Fibroblast of mammary gland (primary cell): ENCODE measurements around the gene TFEC.
"Not testable (repeated sequence)": the region's sequence is repeated elsewhere in the genome, so short reads cannot be mapped to it uniquely, and the experiment has no call there.

ENCODE experiments used
- DNase-seq: peaks from one replicate; pipeline ENCODE4 v3.0.0-alpha.2; 2010; ENCODE audit warnings: low read depth
- H3K4me3 ChIP-seq: 2 replicates; pipeline ENCODE4 v1.5.1; 2011; ENCODE audit warnings: low read depth, mild to moderate bottlenecking, low read length, moderate library complexity; ENCODE audit not compliant: control insufficient read depth
- CTCF ChIP-seq: conservative IDR thresholded peaks from 2 replicates; pipeline ENCODE4 v1.5.1; 2011; ENCODE audit warnings: low read depth, low read length, inconsistent platforms; ENCODE audit not compliant: control insufficient read depth, insufficient read depth

The TFEC gene

DNA sequence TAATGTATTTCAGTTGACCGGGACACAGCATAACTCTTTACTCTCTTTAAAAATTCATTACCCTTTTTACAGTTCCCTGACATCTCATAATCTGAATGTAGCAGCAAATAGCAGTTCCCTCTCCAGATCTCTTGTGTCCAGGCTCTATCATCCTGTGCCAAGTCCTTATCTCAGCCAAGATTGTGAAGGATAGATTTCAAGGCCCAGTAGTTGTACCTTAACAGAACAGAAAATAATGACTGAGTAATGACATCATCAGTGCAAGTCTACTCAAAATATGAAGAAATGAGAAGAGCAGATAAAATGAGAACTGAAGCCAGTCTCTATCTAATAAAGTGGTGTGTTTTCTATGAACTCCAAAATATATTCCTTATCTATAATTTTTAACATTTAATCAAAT lies 92.6 kb downstream of the TFEC start:
- H3K4me3 ChIP-seq: no peak overlapping the region
- DNase-seq: no peak

DNA sequence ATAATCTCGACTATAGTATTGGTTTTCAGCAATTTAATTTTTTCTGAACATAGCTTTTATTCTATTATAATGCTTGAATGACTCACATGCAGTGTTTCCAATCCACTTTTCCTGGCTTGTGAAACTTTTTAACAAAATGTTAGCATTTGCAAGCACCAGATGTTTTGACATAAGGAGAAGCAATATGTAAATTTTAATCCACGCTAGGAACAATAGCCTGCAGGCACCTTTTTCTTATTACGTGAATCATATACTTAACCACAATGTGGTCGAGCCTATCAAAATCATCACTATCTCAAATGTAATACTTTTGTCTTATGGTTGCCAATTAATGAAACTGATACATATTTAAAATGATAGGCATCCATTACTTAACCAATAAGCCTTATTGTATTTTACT lies 97.1 kb downstream of the TFEC start:
- no peak for TF ChIP-seq CTCF
- no peak overlapping the region for H3K4me3 ChIP-seq
- peak; percentile 11 for DNase-seq

More for the DNA sequence above, 92.6 kb downstream of the TFEC start:
- no peak for TF ChIP-seq CTCF

- DNase-seq: no peak
- no peak for TF ChIP-seq CTCF
- no peak overlapping the region for H3K4me3 ChIP-seq
Observed at GRCh38 chr7:115932880-115933279, 97.7 kb downstream of the TFEC start.

DNA sequence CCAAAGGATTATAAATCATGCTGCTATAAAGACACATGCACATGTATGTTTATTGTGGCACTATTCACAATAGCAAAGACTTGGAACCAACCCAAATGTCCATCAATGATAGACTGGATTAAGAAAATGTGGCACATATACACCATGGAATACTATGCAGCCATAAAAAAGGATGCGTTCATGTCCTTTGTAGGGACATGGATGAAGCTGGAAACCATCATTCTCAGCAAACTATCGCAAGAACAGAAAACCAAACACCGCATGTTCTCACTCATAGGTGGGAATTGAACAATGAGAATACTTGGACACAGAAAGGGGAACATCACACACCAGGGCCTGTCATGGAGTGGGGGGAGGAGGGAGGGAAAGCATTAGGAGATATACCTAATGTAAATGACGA lies 100.4 kb downstream of the TFEC start:
- H3K4me3 ChIP-seq, DNase-seq: not testable (repeated sequence)

DNA sequence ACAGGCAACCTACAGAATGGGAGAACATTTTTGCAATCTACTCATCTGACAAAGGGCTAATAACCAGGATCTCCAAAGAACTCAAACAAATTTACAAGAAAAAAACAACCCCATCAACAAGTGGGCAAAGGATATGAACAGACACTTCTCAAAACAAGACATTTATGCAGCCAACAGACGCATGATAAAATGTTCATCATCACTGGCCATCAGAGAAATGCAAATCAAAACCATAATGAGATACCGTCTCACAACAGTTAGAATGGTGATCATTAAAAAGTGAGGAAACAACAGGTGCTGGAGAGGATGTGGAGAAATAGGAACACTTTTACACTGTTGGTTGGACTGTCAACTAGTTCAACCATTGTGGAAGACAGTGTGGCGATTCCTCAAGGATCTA lies 100.8 kb downstream of the TFEC start:
- not testable (repeated sequence) for H3K4me3 ChIP-seq, DNase-seq

DNA sequence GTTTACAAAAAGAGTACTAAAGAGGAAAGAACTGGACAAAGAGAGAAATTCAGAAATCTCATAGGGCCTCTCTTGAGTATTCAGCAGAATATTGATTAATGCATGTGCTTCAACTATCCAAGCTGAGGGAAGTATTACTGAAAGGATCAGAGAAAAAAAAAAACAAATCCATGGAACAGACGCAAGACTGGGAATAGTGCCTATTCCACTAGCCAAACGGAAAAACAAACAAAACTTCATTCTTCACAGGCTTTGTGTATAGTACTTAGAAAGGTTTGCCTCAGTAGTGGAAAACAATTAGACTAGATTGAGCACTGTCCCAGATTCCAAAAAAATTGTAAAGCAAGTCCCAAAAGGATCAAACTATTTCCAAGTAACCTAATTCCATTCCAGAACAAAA lies 106.2 kb downstream of the TFEC start:
- no peak for DNase-seq
- no peak overlapping the region for H3K4me3 ChIP-seq
- no peak for TF ChIP-seq CTCF

- no peak for TF ChIP-seq CTCF
- no peak overlapping the region for H3K4me3 ChIP-seq
- no peak for DNase-seq
Observed at GRCh38 chr7:115920367-115920766, 110.2 kb downstream of the TFEC start.

DNA sequence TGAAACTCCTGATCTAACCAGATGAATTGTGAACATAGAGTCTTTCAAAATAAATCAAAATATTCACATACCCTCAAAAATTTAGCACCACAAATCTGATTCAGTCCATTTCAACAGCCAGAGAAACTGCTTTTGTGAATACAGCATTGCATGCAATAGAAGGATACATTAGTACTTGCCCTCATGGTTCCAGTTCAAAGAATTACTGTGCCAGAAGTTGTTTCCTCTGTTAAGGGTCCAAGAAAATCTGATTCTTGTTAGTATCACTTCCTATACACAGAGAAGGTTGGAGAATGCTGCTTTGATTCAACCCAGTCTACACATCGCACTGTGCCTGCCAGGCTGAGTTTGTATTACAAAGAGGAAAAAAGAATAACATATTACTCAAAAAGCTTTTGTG lies 115.6 kb downstream of the TFEC start:
- TF ChIP-seq CTCF: no peak
- DNase-seq: no peak
- no peak overlapping the region for H3K4me3 ChIP-seq
